GM18520 (cell line): ENCODE measurements around the gene OR51L1.
"Not testable (repeated sequence)": the region's sequence is repeated elsewhere in the genome, so short reads cannot be mapped to it uniquely, and the experiment has no call there.

Source experiments
- ATAC-seq: cut with Tn5 transposase; IDR thresholded peaks from one replicate; pipeline ENCODE4 v1.9.1; 2021; ENCODE audit not compliant: unreplicated experiment

Gene OR51L1

GRCh38 chr11:4994551-4994950 lies at the start of gene OR51L1:
OR51L1 (plus strand) TSS chr11:4994851; CDS start chr11:4998983, 4,132 bp downstream.
- ATAC-seq, result no peak

GRCh38 chr11:4947505-4947904 lies 47.1 kb upstream of the OR51L1 start, which contains the start of gene OR51A4:
OR51A4 (minus strand) TSS chr11:4947605; CDS start chr11:4947100, 505 bp downstream.
- no peak for ATAC-seq

- ATAC-seq, result not testable (repeated sequence)
Measured at GRCh38 chr11:4955613-4956012, 39.0 kb upstream of the OR51L1 start, which contains the start of gene OR51A2. OR51A2 (minus strand) TSS chr11:4955713; CDS start chr11:4955713, 0 bp downstream.

- ATAC-seq, result no peak
Measured at GRCh38 chr11:4957396-4957795, 37.3 kb upstream of the OR51L1 start.

- ATAC-seq, result no peak
Measured at GRCh38 chr11:4960877-4961276, 33.8 kb upstream of the OR51L1 start.

- no peak for ATAC-seq
Measured at GRCh38 chr11:4962816-4963215, 31.8 kb upstream of the OR51L1 start.

- ATAC-seq, result no peak
Measured at GRCh38 chr11:4975436-4975835, 19.2 kb upstream of the OR51L1 start.

GRCh38 chr11:4979036-4979435 lies 15.6 kb upstream of the OR51L1 start:
- no peak for ATAC-seq

- ATAC-seq, result no peak
Measured at GRCh38 chr11:4982678-4983077, 12.0 kb upstream of the OR51L1 start.

- no peak for ATAC-seq
Measured at GRCh38 chr11:4983841-4984240, 10.8 kb upstream of the OR51L1 start.

- no peak for ATAC-seq
Measured at GRCh38 chr11:4991060-4991459, 3.6 kb upstream of the OR51L1 start.

GRCh38 chr11:5004424-5005274 lies 10.0 kb downstream of the OR51L1 start:
- ATAC-seq, result no peak

GRCh38 chr11:5007561-5007960 lies 12.9 kb downstream of the OR51L1 start:
- ATAC-seq, result no peak

- ATAC-seq, result no peak
Measured at GRCh38 chr11:5011254-5011653, 16.6 kb downstream of the OR51L1 start.

- ATAC-seq, result no peak
Measured at GRCh38 chr11:5013012-5013411, 18.4 kb downstream of the OR51L1 start.

- no peak for ATAC-seq
Measured at GRCh38 chr11:5021996-5022395, 27.3 kb downstream of the OR51L1 start.

- ATAC-seq, result no peak
Measured at GRCh38 chr11:5036669-5037068, 42.0 kb downstream of the OR51L1 start.

- no peak for ATAC-seq
Measured at GRCh38 chr11:5037926-5038325, 43.3 kb downstream of the OR51L1 start.

GRCh38 chr11:5038341-5038740 lies 43.7 kb downstream of the OR51L1 start:
- no peak for ATAC-seq

- no peak for ATAC-seq
Measured at GRCh38 chr11:5040876-5041275, 46.2 kb downstream of the OR51L1 start.

- ATAC-seq, result no peak
Measured at GRCh38 chr11:5042091-5042490, 47.4 kb downstream of the OR51L1 start.

- ATAC-seq, result no peak
Measured at GRCh38 chr11:5043380-5043779, 48.7 kb downstream of the OR51L1 start.

- ATAC-seq, result no peak
Measured at GRCh38 chr11:5046226-5046625, 51.6 kb downstream of the OR51L1 start, which contains the start of gene OR52J3. OR52J3 (plus strand) TSS chr11:5046526; CDS start chr11:5046526, 0 bp downstream.
